Sigmoid colon (tissue), 4 donors: Measurements from ENCODE around the gene PTCSC3.

Experiments
- CTCF ChIP-seq, 4 experiments: fragments of 450-650 bp in 3 of 4; fragments of 200-600 bp in 1 of 4; IDR thresholded peaks; one replicate each; pipeline ENCODE4 v1.5.1; 2016 to 2019; ENCODE audit warnings: antibody characterized with exemption in 4 of 4, mild to moderate bottlenecking in 3 of 4, moderate library complexity in 2 of 4
- EP300 ChIP-seq, 4 donors: sonication (generic); formaldehyde crosslinking; IDR thresholded peaks; one replicate each; pipeline ENCODE4 v1.6.1; 2017; ENCODE audit warnings: antibody characterized with exemption in 4 of 4
- POLR2A ChIP-seq, 2 donors: fragments of 450-650 bp; IDR thresholded peaks; one replicate each; pipeline ENCODE4 v1.6.1; 2016; ENCODE audit warnings: antibody characterized with exemption in 2 of 2, mild to moderate bottlenecking in 2 of 2, moderate library complexity in 2 of 2
- POLR2AphosphoS5 ChIP-seq, 4 donors: sonication (generic); formaldehyde crosslinking; IDR thresholded peaks; one replicate each; pipeline ENCODE4 v1.6.1; 2017; ENCODE audit warnings: antibody characterized with exemption in 4 of 4

GRCh38 chr14:36132826-36133225 lies 43.7 kb downstream of the PTCSC3 start:
- TF ChIP-seq CTCF (IDR thresholded peaks at IDR 0.05) = no peak
- TF ChIP-seq EP300 (IDR thresholded peaks at IDR 0.05) = no peak
- TF ChIP-seq POLR2AphosphoS5 (IDR thresholded peaks at IDR 0.05) = no peak
- TF ChIP-seq POLR2A (IDR thresholded peaks at IDR 0.05) = no peak
